HG03439 (cell line): ENCODE results near the gene GMEB2.

Experiments
- ATAC-seq: cut with Tn5 transposase; IDR thresholded peaks from one replicate; pipeline ENCODE4 v1.9.1; 2021; ENCODE audit warnings: mild to moderate bottlenecking, moderate library complexity; ENCODE audit not compliant: unreplicated experiment

Gene GMEB2

DNA sequence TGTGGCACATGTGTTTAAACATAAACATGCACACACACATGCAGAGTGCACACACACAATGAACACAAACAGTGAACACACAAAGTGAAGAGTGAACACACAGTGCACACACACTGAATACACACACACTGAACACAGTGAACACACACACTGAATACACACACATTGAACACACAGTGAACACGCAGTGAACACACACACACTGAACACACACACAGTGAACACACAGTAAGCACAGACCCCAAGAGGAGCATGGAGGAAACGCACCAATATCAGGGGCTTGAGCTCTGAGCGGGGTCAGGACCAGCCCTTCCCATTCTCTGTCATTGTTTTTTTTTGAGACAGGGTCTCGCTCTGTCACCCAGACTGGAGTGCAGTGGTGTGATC, 35.8 kb downstream of the GMEB2 start:
- no peak for ATAC-seq

DNA sequence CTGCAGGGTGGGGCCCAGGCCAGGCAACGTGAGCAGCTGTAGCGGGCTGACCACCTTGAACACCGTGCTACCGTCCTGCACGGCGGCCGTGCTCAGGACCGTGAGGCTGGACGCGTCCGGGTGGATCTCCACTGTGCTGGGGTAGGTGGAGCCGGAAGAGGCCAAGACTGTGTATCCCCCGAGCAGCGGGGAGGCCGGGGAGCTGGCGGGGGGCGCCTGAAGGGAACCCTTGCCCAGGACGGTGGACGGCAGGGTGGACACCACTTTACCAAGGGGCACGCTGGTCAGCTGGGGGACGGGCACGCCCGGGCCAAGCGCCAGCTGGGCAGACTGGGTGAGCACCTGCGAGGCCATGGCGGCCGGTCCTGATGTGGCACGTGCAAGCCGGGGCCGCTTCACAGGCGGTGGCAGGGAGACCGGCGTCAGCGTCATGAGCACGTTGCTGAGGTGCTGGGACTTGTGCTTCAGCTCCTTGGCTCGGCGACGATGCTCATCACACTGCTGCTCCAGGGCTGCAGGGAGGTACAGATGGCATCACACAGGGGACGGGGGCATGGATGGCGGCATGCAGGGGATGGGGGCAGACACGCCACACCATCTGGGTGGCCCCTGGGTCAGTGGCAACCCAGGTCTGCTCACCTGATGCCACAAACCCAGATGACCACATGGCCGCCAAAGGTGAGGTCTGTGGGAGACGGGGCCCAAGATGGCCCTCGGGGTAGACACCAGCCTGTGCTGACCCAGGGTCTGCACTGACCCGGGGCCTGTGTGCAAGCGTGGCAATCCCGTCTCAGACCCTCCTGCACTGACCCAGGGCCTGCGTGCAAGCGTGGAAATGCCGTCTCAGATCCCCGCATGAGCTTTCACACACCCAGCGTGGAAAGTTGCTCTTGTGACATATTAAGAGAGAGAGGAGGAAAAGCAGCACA, 36.4 kb downstream of the GMEB2 start:
- no peak for ATAC-seq

DNA sequence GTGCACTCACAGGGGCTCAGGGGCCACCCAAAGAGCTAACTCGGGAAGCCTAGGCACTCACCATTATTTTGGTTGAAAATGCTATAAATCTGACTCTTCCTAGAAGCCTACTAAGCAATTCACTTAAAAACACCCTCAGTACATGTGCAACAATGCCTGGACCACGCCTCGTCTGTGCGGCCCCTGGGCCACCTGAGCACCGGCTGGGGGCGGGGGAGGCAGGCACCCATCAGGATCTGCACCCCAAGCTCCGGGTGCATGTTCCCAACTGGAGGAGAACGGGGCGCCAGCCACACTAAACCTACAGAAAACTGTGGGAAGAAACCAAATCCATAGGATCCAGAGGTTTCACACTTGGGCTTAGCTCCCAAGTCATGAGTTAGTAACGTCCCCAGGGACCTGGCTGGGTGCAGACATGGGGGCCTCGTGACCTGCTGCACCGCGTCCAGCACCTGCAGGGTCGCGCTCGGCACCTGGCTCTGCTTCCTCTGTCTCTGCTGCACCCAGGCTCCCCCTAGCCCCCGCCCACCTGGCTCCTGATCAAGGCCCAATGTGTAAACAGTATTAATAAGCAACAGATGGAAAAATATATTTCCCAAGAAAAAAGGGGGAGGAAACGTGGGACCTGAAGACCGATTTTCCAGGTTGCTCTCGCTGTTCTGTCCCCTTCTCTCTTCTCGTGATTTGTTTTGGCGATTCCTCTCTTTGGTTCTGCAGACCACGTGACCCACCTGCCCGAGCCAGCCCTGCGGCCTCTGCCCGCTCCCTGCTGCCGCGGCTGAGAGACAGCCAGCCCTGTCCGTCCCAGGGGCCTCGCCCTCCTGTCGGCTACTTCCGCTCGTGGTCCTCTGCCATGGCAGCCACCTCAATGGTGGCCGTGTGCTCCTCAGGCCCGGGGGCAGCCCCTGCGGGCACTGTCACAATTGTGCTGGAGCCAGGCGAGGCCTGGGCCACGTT, 37.4 kb downstream of the GMEB2 start:
- no peak for ATAC-seq

DNA sequence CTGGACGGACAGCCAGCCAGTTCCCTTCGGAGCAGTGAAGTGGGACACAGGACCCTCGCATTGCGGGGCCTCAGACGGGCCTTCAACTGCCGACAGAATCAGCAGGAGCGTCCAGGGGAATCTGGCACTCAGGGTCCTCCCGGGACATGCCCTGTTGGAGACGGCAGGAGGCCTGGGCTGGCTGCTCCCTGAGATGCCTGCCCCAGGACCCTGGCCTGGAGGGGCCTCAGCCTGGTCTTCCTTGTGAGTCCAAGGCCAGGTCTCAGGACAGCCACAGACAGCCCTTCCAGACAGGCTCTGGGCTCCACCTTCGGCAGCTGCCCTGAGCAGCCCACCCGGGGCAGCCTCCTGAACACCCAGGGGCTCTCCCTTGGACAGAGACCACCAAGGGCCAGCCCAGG, 38.3 kb downstream of the GMEB2 start:
- ATAC-seq: no peak

DNA sequence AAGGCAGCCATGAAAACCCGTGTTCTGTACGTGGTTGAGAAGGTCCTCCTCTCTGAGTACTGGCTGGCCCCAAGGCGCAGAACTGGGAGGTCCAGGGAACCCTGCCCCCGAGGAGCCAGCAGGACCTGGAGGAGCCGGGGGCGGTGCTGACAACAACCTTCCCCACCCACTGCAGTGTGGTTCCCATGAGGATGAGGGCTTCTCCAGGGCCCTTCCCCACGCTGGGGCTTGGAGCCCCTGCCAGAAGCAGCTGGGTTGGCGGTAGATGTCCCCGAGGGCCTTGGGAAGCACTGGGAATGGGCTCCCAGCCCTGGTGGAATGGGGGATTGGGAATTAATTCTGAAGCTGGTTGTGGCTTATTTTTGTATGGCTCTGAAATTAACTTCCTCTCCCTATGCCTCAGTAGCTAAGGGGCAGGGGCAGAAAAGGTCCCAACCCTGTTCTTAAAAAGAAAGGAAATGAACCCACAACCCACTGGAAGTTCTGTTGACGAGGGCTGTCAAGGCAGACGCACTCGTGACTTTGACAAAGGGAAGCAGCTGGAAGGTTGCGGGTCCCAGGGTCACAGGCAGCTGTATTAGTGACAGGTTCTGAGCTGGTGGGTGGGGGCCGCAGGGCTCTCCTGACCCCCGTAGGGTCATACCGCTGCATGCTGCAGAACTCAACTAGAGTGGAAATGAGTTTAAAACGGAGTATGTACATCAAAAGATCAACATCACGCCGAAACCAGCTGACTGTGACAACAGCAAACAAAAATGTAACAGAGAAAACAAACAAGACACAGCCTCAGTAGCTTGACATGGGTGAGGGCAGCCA, 38.9 kb downstream of the GMEB2 start:
- no peak for ATAC-seq

DNA sequence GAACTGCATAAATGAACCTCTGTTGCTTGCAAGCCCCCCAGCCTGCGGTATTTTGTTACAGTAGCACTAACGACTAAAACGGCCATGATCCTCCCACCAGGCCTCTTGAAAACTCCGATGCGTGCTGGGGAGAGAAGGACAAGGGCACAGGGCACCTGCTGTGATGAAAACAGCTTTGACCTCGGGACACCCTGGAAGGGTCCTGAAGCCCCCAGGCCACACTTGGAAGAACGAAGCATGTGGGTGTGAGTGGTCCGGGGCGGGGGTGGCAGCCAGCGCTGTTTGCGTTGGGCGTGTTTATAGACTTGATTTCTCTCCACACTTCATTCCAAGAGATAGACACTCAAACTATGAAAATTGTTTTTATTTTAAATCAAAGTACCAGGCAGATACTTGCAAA, 39.6 kb downstream of the GMEB2 start:
- ATAC-seq: no peak

DNA sequence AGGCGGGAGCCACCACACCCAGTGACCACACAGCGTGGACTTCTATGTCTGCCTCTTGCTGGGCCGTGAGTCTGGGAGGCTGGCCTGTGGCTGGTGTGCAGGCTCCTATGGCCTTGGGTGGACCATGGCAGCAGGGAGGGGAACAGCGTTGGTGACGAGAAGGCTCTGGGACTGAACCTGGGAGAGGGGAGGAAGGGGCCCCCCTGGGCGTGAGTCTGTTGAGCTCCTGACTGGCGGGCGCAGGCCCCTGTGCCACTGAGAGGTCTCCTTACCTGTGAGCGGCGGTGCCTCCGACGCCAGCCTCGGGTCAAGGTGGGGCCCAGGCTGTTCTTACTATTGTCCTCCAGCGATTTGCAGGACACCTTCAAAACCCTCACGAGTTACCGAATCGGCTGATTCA, 40.1 kb downstream of the GMEB2 start:
- no peak for ATAC-seq

DNA sequence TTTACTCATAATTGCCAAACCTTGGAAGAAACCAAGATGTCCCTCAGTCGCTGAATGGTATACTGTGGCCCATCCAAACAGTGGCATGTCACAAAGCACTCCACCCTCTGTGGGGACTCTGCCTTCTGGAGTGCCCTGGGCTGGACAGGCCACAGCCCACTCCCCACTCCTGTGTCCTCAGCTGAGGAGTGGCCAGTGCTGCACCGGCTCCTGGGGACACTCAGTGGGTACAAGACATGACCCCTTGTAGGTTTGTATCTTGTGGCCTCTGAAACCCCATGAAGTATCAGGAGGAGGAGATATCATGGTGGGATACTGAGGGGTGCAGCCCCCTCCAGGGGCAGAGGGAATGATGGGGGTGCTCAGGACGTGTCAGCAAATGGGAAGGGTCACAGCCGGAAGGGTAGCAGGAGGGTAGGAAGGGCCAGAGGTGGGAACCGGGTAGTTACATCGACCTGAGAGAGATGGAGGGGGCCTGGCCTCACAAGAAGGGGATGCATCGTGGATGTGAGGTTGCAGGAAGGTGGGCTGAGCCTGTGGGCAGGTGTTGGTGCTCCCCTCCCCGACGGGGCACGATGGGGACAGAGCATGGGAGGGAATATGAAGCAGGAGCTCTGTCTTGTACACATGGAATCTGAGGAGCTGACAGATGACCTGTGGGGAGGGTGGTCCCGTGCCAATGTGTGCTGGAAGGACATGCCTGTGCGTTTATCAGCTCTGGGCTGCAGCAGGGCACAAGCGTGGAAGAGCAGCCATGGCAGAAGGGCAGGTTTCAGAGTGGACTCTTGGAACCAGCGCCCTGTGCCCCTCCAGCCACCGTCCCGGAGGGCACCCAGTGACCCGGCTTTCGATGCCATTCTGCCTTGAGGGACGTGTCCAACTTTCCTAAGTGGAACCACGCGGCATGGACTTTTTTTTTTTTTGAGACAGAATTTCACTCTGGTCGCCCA, 41.0 kb downstream of the GMEB2 start:
- ATAC-seq: no peak

DNA sequence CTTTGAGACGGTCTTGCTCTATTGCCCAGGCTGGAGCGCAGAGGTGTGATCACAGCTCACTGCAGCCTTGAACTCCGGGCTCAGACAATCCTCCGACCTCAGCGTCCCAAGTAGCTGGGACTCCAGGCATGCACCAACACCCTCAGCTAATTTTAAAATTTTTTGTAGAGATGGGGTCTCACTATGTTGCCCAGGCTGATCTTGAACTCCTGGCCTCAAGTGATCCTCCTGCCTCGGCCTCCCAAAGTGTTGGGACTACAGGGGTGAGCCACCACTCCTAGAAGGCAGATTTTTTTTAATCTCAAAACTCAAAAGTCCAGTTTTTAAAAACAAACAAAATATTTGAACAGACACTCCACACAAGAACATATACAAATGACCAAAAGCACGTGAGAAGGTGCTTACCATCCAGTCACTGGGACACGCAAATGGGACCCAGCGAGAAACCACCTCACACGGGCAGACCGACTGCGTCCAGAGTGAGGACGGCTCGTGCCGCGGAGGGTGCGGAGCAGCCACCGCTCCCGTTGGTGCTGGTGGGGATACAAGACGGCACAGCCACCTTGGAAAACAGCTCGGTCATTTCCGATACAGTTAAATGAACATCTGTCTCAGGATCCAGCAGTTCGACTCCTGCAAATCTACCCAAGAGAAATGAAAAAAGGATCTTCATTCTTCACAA, 44.4 kb downstream of the GMEB2 start:
- ATAC-seq: no peak

DNA sequence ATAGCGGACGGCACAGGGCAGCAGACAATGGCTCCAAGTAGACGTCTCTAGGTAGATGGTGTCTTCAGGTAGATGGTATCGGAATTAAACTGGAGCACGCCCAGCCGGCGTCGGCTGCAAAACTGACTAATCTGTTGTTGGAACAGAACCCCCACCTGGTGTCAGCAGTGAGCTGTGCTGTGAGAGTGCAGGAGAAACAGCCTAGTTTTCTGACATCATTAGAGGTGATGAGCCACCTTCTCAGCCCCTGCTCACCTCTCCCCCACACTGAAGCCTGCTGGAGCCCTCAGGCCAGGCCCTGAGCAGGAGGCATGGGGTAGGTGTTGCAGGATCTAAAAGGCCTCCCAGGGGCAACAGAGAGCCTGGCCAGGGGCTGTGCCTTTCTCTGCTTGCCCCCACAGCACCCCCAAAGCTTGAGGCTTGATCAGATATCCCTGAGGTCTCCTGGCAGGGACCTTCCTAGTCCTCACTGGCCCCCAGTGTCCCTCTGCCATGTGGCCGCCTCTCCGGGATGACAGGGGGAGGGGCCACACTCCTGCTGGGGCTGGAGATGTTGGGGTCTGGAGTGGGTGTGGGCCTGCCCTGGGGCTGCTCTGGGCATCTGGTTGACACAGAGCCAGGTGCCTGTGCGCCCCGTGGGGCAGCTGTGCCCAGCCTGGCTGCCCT, 46.0 kb downstream of the GMEB2 start:
- ATAC-seq: no peak

DNA sequence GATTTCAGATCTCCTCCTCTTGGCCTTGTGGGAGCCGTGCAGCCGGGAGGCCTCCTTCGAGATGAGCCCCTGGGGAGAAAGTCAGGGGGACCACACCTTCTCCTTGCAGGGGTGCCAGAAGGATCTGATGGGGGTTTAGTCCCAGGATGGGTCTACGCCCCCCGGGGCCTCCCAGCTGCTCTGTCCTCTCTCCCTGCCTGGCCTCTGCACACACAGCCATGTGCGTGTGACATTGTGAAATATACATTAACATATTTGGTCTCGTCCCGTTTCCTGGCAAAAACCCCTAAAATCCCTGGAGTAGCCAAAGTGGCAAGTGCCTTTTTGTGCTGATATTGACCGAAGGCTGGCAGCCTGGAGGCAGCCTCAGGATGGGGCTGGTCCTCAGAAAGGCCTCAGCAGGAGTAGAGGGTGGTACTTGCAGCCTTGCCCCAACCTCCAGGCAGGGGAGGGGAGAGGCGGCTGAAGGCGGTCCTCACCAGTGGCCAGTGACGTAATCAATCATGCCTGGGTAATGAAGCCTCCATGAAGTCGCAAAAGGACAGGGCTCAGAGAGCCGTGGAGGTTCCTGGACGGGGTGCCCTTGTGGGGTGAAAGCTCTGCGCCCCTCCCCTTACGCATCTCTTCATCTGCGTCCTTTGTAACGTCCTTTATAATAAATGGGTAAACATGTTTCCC, 47.7 kb downstream of the GMEB2 start:
- no peak for ATAC-seq

DNA sequence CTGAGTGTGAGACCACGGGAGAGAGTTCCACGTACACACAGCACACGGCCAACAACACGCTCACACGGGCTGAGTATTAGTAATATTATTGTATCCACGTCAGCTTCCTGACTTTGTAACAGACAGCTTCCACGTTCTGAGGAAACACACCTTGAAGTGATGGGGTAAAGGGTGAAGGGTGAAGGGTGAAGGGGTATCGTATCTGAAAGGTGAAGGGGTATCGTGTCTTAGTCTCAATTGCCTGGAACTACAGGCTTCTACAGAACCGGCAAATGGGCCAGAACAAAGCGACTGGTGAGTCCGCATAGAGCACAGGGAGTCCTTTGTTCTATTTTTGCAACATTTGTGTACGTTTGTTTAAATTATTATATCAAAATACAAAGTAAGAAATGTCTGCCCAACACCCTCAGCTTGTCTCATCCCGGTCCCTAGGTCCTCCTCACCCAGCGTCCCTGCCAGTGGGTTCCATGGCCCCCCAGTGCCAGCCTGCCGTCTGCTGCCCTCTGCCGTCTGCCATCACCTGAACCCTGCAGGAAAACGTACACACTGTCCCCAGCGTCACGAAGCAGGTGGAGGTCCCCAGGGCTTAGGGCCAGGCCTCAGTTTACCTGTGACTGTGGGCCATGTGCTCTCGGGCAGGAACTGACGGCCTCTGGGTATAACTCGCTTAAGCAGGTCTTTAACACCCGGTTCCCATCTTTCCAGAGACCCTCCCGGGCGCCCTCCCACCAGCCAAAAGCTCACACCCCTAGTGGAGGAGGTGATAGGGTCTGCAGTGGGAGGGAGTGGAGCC, 48.5 kb downstream of the GMEB2 start:
- no peak for ATAC-seq

DNA sequence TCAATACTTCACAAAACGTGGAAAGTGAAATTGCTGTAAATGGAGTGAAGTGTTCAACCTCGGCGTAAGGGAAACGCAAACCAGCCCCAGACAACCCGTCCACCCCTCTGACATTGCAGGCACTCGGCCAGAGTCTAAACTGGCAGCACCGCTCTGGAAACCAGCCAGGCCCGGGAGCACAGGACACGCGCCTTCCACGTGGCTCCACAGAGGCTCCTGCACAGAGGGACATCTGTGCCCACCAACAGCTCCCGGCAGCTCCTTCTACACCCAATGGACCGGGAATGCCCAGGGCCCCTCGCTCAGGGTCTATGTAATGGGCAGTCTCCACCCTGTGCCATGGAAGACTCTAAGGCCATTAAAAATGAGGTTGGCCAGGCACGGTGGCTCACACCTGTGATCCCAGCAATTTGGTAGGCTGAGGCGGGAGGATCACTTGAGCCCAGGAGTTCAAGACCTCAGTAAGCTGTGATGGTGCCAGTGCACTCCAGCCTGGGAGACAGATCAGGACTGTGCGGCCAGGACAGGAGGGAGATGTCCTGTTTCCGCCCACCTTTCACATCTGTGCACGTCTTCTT, 49.5 kb downstream of the GMEB2 start:
- no peak for ATAC-seq

DNA sequence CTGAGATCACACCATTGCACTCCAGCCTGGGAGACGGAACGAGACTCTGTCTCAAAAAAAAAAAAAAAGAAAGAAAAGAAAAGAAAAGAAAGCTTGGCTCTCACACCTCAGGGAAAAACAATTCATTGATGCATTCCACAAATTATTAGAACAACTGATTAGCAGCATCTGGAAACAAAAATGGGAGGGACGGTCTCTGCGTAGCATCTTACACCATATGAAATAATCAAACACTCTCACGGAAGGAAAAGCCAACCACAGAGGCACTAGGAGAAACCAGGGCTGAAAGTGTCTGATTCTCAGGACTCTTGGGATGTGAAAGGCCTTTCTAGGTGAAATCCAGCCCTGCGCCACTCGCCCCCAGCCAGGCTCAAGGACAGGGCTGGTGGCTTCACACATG, 50.6 kb downstream of the GMEB2 start:
- no peak for ATAC-seq

DNA sequence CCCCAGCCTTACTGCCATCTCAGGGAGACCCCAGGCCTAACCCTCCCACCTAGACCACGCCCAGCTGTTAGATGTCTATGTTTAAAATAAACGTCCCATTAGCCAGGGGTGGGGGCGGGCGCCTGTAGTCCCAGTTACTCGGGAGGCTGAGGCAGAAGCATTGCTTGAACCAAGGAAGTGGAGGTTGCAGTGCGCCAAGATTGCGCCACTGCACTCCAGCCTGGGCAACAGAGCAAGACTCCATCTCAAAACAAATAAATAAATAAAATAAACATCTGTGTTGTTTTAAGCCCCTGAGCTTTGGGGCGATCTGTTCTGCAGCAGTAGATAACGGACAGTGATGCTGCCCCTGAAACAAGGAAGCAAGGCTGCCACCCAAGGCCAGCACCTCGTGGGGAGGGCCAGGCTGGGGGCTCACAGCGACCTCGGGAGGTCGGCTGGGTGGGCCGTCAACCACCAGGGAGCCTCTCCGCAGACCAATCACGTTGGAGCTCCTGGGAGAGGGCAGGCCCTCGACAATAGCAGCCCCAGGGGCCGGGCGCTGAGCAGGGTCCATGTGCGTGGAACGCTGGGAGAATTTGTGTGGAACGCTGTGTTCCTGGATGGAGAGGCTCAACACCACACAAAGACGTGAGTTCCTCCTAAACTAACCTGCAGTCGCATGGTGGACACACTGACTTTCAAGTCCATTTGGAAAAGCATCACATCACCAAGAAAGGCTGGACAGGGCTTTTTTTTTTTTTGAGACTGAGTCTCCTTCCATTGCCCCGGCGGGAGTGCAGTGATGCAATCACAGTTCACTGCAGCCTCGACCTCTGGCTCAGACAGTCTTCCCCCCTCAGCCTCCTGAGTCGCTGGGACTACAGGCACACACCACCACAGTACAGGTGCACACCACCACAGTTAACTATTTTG, 51.8 kb downstream of the GMEB2 start:
- no peak for ATAC-seq
